HL-60/S4 (cell line): ENCODE data around the gene USP10.

Experiments
- in situ Hi-C: fragments of 300-500 bp; cut with MboI; formaldehyde crosslinking; loops from 2 replicates; pipeline ENCODE4 v1.14.3; 2022; ENCODE audit warnings: low sequenced_read_pairs

The USP10 gene

DNA sequence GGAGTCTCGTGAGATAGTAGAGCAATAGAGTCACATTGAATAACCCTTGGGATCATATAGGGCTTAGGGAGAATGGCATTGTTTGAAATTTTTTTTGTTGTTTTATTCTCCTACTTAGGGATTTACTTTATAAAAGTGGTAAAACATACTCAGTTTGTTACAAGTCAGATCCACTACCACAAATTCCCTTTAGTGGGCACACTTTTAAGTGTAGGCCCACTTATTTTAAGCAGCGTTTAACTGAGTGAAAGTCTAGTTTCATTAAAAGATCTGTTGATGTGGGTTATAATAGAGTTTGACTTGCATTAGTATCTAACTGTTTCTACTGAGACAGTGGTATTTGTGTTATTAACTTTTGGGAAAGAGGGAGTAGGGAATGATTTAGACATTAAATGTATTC is 49.3 kb downstream of the USP10 start:
- in situ Hi-C loops: no loop called here

DNA sequence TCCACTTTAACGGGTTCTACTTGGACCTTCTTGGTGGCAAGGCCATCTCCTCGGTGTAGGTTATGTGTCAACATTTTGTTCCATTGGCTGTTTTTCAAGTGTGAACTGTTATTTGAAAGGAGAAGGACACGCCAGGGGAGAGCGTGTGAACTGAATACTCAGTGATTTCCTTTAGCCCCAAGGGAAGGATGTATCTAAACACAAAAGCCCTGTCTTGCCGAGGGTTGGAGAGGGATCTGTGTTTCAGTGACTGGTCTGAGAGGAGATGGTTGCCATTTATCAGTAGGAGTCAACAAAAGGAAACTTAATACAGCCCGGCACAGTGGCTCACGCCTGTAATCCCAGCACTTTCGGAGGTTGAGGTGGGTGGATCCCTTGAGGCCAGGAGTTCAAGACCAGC is 50.0 kb downstream of the USP10 start:
- in situ Hi-C loops: no loop called here

DNA sequence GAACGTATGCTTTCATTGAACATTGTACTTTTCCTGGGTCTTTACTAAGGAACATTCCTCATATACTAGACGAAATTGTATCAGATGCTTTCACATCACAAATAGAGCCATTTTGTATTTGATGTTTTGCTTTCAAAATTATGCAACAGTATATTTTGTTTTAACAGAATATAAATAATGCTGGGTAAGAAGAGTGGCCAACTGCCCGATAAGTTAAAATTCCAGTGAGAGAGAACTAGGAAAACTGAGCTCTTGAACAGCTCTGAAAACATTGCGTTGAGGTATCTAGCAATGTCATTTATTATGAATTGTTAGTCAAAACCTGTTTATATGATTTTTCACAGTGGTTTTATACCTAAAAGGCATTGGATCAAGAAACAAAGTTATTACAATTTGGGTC is 50.8 kb downstream of the USP10 start:
- in situ Hi-C loops: no loop called here

DNA sequence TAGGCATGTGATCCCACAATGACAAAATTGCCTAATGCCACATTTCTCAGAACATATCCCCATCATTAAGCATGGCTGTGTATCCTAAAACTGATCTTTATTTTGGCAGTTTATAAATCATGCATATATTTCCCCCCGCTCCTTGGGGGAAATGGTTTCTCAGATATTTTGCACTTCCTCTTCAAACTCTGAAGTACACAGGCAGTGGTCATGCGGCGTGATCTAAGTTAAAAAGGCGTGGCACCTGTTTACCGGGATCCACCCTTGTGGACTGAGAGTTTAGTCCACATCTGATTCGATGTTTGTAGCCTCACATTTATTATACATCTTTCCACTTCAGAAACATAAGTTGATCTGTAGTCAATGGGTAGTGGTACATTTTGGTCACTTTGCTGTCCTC is 51.4 kb downstream of the USP10 start:
- in situ Hi-C loops: no loop called here

DNA sequence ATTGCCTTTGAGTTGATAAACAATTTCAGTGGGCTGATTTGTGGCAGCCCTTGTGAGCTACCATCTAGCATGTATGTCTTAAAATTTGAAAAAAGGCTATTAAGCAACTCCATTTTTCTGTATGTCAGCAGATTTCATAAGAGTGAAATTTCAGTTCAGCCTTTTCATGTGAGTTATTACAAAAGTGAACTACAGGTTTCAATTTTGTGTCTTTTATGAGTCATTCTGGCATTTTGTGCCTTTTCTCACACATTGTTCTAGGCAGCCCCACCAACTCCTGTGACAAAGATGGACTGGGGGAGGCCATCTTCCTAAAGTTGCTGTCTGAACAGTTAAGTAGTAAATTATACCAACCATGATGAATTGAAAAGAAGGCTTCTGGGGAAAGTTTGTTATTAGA is 52.1 kb downstream of the USP10 start:
- in situ Hi-C loops: no loop called here

DNA sequence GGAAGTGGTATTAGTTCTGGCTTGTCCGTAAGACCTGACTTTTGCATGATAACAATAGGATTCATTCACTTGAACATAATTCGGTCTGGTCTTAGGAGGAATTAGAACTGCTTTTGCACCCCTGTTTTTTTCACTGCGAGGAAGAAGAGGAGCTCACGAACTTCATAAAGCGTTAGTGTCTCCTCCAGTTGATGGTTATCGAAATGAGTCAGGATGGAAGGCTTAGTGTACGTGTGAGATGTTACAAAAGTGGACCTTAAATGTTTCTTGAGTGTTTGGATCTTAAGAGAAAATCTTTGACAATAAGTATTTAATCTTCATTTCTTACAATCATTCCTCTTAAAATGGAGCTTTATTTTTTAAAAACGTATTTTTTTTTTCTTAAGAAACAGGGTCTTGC is 52.8 kb downstream of the USP10 start:
- in situ Hi-C loops: no loop called here

DNA sequence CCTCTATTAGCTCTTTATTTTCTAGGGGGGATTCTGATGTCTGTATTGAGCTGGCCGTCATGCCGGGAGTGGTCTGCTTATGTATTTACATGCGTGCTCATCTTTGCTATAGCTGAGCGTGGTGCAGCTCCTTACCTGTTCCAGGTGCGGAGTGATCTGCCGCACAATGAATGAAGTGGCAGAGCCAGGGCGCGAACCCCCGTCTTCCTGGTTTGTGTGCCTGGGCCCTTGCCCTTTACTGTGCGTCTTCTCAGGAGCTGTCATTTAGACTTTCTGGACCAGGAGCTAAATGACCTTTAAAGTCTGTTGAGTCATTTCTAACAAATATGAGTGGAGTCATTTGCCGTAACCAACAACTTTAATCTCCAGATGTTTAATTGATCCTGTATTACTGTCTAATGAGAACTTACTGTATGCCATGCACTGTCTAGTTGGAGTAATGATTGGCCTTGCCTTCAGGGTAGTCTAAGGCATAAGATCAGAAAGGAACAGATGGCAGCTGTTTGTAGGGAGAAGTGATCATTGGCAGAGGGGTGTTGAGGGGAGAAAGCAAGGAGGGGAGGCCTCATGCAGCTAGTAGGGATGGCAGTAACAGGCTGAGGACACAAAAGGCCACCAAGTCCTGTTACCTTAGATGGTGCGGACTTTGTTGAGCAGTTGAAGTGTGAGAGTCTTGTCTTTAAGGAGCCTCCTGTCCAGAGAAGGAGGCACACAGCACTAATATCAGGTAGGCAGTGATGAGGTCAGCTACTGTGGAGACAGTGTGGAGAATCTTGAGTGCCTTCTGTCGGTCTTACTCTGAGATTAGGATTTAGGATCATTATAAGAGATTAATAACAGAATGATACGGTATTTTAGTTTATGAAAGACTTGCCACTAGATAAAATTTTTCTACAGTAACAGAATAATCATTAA is 53.9 kb downstream of the USP10 start:
- in situ Hi-C loops: no loop called here

DNA sequence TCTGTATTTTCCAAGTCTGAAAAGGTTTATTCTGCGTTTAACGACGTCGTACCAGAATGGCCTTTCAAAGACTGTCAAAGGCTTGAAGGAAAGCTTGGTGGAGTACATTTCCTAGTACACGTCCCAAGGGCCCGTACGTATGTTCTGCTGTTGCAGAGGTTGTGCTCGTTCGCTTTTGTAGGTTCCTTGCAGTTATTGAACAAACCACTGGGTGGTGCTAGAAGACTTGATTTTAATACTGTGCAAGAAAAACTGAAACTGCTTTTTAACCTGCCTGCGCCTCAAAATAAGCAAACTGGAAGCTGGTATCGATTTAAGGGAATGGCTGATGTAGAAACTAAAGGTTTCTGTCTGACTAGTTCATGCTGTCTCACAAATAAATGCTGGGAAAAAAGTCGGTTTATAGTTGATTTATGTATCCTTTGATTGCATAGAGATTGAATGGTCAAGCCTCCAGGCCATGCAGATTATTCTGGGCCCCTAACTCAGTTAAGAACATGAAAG is 54.6 kb downstream of the USP10 start:
- in situ Hi-C loops: no loop called here

DNA sequence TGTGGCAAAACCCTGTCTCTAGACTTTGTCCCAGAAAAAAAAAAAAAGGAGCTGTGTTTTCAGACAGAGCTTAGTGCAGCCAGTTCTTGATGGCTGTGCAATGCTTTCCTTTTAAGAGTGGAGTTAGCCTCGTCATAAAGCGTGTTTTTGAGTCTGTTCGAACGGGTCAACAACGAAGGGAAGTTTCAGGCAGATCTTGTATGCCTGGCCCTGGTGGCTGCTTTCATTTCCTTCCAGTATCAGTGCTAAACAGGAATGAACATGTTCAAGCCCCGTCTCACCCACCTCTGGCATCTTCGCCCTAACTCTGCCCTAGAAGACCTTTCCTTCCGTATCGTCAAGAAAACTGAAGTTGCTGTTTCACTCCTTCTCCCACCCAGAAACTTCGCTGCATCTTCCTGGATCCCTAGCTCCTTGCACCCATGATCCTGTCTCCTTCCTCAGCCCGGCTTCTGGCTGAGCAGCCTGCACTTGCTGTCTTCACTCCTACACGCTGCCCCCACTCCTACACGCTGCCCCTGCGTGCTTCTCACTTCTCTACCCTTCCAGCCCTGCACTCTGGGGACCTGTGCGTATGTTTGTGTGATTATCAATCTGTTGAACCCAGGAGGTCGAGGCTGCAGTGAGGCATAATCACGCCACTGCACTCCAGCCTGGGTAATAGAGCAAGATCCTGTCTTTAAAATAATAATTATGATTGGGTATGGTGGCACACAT is 55.3 kb downstream of the USP10 start:
- in situ Hi-C loops: loop anchor here (5.0 kb wide), 1 partner anchor 207 kb away; no protein-coding TSS in a partner anchor

DNA sequence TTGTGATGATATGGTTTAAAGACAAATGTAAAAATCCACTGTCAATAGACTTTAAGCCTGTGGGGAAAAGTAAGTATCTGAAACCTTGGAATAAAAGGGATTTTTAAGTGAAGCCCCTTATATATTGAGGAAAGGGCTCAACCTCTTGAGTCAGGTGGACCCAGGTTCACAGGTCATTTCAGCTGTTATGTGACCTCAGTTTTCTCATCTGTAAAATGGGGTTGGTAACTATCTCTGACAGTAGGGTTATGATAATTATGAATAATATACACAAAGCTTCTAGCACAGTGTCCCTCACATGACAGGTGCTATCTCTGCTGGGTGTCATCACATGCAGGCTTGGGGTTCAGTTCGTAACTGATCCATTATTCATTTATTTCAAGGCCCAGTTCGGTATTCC is 57.0 kb downstream of the USP10 start:
- in situ Hi-C loops: loop anchor here (5.0 kb wide), 1 partner anchor 205 kb away; no protein-coding TSS in a partner anchor

DNA sequence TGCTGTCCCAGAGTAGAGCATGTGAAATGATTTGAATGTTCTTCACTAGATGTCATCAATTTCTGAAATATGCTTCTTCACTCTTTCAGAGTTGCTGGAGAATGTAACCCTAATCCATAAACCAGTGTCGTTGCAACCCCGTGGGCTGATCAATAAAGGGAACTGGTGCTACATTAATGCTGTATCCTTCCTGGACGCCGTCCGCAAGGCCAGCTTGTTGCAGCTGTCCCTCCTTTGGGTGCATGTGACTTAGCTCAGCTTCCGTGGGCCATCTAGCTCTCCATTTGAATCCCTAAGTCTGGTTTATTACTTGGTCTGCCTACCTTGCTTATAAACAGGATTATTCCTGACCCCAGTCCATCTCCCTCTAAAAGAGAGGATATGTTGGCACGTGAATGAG is 58.8 kb downstream of the USP10 start:
- in situ Hi-C loops: loop anchor here (5.0 kb wide), 1 partner anchor 204 kb away; no protein-coding TSS in a partner anchor

DNA sequence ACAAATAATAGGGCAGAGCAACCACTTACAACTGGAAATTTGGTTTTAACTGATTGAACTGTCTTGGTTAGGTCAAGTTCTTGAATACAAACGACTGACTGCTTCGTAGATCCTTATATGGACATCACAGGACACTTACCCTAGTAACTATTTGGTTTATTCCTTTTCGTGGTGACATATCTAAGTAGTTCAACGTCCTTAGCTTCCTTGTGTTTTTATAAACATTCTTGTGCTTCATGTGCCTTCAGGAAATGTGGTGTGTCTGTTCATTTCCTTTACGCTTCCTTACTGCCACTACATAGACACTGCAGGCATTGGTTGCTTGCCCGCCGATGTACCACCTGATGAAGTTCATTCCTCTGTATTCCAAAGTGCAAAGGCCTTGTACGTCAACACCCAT is 59.3 kb downstream of the USP10 start:
- in situ Hi-C loops: loop anchor here (5.0 kb wide), 1 partner anchor 203 kb away; no protein-coding TSS in a partner anchor

DNA sequence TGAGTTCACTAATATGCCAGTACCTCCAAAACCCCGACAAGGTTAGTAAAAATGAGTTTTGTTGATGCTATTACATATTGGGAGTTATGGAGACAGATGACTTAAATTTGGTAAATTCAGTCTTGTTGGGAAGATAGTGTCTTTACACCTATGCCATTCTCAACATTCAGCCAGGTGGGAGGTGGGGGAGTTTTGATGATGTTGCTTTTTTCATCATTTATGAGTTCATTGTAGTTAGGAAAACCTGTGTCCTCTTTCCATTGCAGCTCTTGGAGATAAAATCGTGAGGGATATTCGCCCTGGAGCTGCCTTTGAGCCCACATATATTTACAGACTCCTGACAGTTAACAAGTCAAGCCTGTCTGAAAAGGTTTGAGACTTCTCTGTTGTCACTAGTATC is 60.1 kb downstream of the USP10 start:
- in situ Hi-C loops: loop anchor here (5.0 kb wide), 1 partner anchor 202 kb away; no protein-coding TSS in a partner anchor

DNA sequence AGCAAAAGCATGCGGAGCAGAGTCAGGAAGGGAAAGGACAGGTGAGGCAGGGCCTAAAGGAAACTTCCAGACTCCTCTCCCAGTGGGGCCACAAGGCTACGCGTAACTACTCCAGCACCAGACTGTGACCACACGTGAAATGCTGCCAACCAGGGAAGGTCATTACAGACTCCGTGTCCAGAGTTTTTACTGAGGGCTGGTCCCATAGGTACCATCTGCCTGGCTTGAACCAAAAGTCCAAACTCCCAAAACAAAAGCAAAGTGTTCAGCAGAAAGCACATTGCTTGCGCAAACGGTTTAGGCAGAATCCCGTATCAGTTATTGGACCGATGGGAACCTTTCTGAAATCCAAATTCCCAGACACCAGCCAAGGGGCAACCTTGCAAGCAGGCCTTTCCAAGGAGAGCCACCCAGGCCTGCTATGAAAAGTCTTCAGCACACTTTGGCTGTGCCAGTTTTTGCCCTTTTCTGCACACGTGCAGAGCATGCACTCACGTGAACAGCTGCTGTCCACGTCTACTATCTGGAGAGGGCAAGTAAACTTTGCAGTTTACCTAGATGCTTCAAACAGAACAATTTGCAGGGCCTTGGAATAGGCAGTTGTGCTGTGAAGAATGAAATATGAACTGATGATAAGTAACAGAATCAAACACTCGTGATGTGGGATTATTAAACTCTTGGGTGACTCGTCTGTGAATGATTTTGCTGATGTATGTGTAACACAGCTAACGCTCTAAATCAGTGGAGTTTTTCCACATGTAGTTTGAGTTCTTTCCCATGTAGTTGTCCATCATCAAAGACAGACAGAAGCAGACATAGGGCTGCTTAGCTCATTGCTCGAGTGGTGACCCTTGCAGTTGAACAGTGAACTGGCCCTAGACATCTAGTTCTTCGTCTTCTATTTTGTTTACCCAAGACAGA is 61.9 kb downstream of the USP10 start:
- in situ Hi-C loops: no loop called here

DNA sequence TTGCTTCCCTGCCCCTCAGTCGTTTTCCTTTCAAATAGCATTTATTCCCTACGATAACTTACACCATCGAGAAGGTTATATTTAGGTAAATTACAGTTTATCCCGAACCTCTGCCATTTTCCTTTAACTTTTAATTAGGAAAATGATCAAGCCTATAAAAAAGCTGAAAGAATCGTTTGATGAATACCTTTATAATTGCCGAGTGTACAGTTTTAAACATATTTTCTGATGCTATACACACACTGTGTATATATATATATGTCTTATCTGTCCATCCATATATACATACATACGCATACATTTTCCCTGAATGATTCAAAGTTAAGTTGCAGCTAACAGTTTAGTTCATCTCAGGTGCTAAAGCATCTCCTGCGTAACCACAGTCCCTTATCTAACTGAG is 63.4 kb downstream of the USP10 start:
- in situ Hi-C loops: no loop called here

DNA sequence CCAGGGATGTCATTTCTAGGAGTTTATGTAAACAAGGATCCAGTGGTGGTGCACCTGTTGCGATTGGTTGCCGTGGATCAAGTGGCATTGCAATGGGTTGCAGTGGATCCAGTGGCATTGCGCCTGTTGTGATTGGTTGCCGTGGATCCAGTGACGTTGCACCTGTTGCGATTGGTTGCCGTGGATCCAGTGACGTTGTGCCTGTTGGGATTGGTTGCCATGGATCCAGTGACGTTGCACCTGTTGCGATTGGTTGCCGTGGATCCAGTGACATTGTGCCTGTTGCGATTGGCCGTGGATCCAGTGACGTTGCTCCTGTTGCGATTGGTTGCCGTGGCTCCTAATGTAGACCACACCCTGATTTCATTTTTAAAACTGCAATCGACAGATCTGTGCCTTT is 63.8 kb downstream of the USP10 start:
- in situ Hi-C loops: no loop called here

DNA sequence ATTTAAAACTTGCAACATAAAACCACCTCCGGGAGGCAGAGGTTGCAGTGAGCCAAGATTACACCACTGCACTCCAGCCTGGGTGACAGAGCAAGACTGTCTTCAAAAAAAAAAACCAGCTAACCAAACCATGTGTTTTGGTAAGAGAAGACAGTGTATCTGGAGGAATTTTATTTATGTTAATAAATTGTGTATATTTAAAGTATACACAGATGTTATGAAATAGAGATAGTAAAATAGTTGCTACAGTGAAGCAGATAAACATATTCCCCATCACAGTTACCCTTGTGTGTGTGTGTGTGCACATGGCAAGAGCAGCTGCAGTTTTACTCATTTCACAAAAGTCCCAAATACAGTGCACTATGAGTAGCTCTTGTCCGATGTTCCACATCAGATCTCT is 65.2 kb downstream of the USP10 start:
- in situ Hi-C loops: no loop called here

DNA sequence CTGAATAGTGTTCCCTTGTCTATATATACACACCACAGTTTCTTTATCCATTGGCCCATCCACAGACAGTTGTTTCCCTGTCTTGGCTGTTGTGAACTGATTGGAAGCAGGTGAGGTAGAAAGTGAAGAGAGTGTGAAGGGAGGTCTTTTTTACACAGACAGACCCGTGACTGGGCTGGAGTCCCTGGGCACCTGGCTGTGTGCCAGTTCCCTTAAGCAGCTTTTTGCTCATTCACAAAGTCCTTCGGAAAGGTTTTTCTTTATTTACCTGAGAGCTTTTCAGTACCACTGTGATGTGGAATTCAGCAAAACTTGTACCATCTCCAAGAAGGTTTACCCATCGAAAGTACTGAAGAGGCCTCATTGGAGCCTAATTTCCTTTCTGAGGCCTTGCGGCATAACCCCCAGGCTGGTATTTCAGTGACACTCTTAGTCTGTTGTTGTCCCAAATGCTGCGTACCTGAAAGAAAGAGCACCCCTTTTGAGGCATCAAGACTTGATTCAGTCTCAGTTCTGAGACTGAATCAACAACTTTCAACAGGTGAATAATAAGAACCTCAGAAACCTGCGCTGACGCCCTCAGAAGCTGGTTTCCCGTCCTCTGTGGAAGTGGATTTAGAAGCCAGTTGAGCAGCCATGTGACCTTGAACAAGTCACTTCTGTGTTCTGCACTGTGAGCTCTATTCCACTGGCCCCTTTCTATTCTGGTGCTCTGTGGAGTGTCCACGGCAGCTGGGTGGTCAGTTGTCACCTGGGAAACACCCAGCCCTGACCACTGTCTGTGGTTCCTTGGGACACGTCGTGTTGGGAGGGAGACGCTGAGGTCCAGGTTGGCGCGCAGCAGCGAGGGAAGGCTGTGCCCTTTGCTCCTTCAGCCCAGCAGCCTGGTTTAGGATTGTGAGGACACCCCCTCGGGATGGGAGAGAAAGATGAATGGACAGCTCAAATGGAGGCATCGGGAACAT is 66.1 kb downstream of the USP10 start:
- in situ Hi-C loops: no loop called here

DNA sequence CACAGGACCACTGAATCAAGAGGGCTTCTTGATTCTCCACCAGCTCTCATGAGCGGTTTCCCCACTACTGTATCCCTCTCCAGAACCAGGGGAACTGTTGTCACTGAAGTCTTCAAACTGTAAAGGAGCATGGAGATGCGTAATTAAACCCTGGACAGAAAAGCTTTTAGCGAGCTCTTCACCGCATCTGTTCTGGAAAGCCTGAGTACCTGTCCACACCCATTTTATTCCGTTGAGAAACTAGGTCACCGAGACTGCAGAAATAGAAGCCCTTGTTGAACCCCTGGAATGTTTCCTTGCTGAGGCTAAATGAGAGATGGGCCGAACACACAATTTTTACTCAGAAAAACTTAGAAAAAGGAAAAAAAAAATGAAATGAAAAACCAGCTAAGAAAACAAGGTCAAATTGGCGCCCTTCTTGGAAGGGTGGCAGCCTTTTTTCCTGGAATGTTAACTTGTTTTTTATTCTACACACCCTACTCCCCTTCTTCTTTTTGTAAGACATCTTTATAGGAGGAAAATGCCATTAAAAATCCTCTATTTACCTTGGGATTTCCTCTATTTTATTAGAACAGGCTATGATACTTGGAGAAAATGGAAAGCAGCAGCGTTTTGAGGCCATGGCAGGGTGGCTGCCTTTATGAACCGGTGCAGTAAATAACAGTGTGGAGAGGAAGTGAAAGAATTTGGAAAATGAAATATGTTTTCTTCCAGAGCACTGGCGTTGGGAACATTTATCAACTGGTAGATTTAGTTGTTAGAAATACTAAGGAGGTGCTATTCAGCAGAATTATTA is 67.4 kb downstream of the USP10 start:
- in situ Hi-C loops: no loop called here
